SU-DHL-6 (cell line): ENCODE results near the gene CCP110.

Source experiments
- EZH2phosphoT487 ChIP-seq: fragments of 200-600 bp; sonication (generic), shearing (Covaris generic); conservative IDR thresholded peaks from 2 replicates; pipeline ENCODE4 v1.6.1; 2018; ENCODE audit warnings: mild to moderate bottlenecking, antibody characterized with exemption, low read length, moderate library complexity, mixed read lengths
- TF ChIP-seq, protein P1 (sequence below): fragments of 200-600 bp; sonication (generic); IDR thresholded peaks from one replicate; pipeline ENCODE4 v1.5.1; 2017; ENCODE audit warnings: antibody characterized with exemption, mild to moderate bottlenecking, low read length, moderate library complexity; ENCODE audit not compliant: insufficient read depth, poor library complexity, severe bottlenecking

DNA sequence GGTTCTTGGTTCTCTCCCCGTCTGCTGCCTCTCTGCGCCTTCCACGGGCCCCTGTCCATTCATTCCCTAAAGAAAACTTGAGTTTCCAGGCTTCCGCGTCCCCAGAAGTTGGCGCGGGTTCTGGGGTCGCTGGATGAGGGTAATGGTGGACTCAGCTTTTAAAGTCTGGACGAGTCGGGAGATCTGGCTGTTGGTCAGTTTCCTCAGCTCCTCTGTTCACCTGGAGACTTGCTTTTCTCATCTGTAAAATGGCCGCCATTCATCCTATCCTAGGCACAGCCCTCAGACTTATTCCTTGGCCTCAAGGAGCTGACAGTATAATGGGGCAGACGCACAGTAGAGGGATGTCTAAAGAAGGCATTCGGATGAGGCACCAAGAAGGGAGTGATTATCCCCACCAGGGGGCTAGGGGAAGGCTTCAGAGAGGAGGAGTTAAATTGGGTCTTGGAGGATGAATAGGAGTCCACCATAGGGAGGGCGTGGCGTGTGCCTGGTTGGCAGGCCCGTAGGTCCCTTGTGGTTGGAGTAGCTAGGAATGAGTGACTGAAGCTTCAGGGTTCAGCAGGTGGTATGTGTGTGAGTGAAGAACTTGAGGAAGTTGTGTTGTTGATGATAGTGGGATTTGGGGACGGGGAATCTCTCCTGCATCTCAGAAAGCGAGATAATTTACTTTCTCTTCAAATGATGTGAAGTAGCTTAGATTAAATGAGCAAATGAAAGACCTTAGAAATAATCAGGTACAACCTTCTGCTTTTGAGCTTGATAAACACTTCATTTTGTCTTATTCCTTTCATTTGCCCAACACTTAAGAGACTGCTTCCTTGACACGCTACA, 32.4 kb downstream of the CCP110 start:
- TF ChIP-seq, protein P1, sequence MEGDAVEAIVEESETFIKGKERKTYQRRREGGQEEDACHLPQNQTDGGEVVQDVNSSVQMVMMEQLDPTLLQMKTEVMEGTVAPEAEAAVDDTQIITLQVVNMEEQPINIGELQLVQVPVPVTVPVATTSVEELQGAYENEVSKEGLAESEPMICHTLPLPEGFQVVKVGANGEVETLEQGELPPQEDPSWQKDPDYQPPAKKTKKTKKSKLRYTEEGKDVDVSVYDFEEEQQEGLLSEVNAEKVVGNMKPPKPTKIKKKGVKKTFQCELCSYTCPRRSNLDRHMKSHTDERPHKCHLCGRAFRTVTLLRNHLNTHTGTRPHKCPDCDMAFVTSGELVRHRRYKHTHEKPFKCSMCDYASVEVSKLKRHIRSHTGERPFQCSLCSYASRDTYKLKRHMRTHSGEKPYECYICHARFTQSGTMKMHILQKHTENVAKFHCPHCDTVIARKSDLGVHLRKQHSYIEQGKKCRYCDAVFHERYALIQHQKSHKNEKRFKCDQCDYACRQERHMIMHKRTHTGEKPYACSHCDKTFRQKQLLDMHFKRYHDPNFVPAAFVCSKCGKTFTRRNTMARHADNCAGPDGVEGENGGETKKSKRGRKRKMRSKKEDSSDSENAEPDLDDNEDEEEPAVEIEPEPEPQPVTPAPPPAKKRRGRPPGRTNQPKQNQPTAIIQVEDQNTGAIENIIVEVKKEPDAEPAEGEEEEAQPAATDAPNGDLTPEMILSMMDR, result no peak
- TF ChIP-seq EZH2phosphoT487, result no peak
